Endothelial cell (in vitro differentiated cells): ENCODE results near the gene SELENOF. TPM values are rescaled to one million over a fixed set of nuclear protein-coding genes. Genes with fewer than 3 reads are reported as not detected.
"Not testable (repeated sequence)": the region's sequence is repeated elsewhere in the genome, so short reads cannot be mapped to it uniquely, and the experiment has no call there.

Experiments
- DNase-seq: peaks from one replicate; pipeline ENCODE4 v3.0.0; 2021; ENCODE audit warnings: low spot score
- H3K27ac Mint-ChIP-seq: one replicate; pipeline ENCODE4 v1.8.0; 2021; ENCODE audit warnings: mixed read lengths, inconsistent platforms; ENCODE audit not compliant: unreplicated experiment
- H3K27me3 Mint-ChIP-seq: one replicate; pipeline ENCODE4 v1.8.0; 2021; ENCODE audit warnings: mild to moderate bottlenecking, moderate library complexity, mixed read lengths, inconsistent platforms; ENCODE audit not compliant: unreplicated experiment
- H3K36me3 Mint-ChIP-seq: one replicate; pipeline ENCODE4 v1.8.0; 2021; ENCODE audit warnings: mild to moderate bottlenecking, low read depth, mixed read lengths, inconsistent platforms; ENCODE audit not compliant: unreplicated experiment
- H3K4me1 Mint-ChIP-seq: one replicate; pipeline ENCODE4 v1.8.0; 2021; ENCODE audit warnings: mild to moderate bottlenecking, mixed read lengths, inconsistent platforms; ENCODE audit not compliant: unreplicated experiment
- H3K4me3 Mint-ChIP-seq: one replicate; pipeline ENCODE4 v1.8.0; 2021; ENCODE audit warnings: mild to moderate bottlenecking, mixed read lengths, inconsistent platforms; ENCODE audit not compliant: unreplicated experiment
- H3K9me3 Mint-ChIP-seq: one replicate; pipeline ENCODE4 v1.8.0; 2021; ENCODE audit warnings: mixed read lengths, inconsistent platforms; ENCODE audit not compliant: unreplicated experiment
- total RNA-seq: library from RNA; stranded (reverse); fragmentation: NEBNext Ultra II Directional; extraction: Animal tissue kit (Norgen Biotek cat#: 25700); gene quantifications from one replicate; pipeline ENCODE4 v1.2.1, GENCODE V29; 2021; ENCODE audit not compliant: unreplicated experiment
- TF ChIP-seq, protein P1 (sequence below): fragments of 200-600 bp; sonication (generic); IDR thresholded peaks from one replicate; pipeline ENCODE4 v1.5.0; 2021; ENCODE audit warnings: antibody characterized with exemption; ENCODE audit not compliant: unreplicated experiment

Gene SELENOF
- total RNA-seq, 1 donor from 2014 or later, result 131 TPM

DNA sequence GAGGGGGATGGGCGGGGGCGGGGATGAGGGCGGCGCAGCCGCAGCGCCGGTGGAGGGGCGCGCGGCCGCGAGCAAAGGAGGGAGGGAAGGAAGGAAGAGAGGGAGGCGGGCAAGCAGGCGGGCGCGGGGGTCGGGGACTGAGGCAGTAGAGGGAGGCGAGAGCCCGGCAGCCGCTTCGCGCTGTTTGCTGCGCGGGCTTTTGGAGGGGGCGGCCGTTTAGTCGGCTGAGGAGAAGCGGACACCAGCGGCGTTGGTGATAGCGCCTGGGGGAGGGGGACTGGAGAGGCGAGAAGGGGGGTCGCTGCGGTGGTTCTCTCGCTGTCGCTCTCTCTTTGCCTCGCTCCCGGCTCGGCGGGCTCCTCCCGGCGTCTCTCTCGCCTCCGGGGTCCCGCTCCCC is 673 bp upstream of the SELENOF start, which contains the start of gene HS2ST1:
Gene HS2ST1 (plus strand): TSS at position 35 of the 397 bp plus-strand sequence.
- peaks cover 14% of the 10 kb centered on the region for H3K36me3 Mint-ChIP-seq

DNA sequence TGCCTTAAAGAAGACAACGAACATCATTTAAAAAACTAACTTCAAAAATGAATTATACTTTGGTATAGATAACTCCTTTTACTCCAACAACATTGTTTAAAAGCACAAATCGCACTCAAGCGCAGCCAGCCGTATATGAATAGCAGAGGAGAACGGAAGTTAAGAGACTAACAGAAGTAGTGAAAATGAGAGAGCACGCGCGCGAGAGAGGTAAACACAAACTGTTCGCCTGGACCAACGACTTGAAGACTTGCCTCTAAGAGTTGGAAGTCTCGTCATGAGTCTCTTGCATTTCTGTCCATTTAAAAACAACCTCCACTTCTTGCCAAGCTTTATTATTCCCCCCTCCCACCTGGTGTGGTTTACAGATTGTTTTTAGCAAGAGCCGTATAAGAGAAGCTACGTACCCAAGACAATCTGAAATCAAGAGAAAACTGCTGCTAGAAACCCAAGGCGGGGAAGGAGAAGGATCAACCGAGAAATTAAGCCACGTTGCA is 479 bp downstream of the SELENOF start:
- Mint-ChIP-seq H3K27ac (no peak overlapping the region), H3K9me3 (no peaks in the 10 kb centered on the region), H3K4me3 (no peak overlapping the region), H3K4me1 (peaks cover 18% of the 10 kb centered on the region), H3K36me3 (peaks cover 19% of the 10 kb centered on the region), H3K27me3 (peaks cover 5% of the 10 kb centered on the region)
- TF ChIP-seq, protein P1, sequence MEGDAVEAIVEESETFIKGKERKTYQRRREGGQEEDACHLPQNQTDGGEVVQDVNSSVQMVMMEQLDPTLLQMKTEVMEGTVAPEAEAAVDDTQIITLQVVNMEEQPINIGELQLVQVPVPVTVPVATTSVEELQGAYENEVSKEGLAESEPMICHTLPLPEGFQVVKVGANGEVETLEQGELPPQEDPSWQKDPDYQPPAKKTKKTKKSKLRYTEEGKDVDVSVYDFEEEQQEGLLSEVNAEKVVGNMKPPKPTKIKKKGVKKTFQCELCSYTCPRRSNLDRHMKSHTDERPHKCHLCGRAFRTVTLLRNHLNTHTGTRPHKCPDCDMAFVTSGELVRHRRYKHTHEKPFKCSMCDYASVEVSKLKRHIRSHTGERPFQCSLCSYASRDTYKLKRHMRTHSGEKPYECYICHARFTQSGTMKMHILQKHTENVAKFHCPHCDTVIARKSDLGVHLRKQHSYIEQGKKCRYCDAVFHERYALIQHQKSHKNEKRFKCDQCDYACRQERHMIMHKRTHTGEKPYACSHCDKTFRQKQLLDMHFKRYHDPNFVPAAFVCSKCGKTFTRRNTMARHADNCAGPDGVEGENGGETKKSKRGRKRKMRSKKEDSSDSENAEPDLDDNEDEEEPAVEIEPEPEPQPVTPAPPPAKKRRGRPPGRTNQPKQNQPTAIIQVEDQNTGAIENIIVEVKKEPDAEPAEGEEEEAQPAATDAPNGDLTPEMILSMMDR, result no peak
- DNase-seq, result peak; percentile 11

More for the DNA sequence above, 673 bp upstream of the SELENOF start, which contains the start of gene HS2ST1:
- DNase-seq, result no peak
- TF ChIP-seq, protein P1, result no peak
- peaks cover 5% of the 10 kb centered on the region for H3K27me3 Mint-ChIP-seq
- no peak within 1 kb of the TSS for H3K4me3 Mint-ChIP-seq
- no peak within 1 kb of the TSS for H3K27ac Mint-ChIP-seq
- H3K9me3 Mint-ChIP-seq, result no peaks in the 10 kb centered on the region
- peaks cover 18% of the 10 kb centered on the region for H3K4me1 Mint-ChIP-seq

DNA sequence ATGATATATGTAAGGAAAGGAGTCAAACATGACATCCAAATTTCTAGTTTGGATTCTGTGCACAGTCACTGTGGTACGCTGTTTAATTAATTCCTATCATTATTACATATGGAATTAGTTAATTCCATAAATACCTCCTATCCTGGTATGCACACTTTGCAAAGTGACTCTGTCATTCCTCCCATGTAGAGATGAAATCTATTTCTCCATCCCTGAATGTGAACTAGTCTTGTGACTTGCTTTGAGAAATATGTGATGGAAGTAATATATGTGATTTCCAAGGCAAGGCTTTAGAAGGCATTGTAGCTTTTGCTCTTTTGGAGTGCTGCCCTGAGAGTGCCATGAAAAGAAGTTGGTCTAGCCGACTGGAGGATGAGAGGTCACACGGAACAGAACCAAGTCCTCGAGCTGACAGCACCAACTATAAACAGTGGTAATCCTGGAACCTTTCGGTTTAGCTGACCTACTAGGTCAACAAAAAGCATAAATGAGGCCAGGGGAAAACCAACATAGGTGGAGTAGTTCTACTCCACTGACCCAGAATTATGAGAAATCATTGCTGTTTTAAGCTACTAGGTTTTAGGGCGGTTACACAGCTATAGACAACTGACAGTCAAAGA is 1.5 kb downstream of the SELENOF start:
- TF ChIP-seq, protein P1, result no peak
- DNase-seq, result no peak
- Mint-ChIP-seq H3K27ac (peak overlapping the region; percentile 32), H3K9me3 (no peaks in the 10 kb centered on the region), H3K4me3 (no peak overlapping the region), H3K27me3 (peaks cover 5% of the 10 kb centered on the region), H3K4me1 (peaks cover 18% of the 10 kb centered on the region), H3K36me3 (peaks cover 19% of the 10 kb centered on the region)

DNA sequence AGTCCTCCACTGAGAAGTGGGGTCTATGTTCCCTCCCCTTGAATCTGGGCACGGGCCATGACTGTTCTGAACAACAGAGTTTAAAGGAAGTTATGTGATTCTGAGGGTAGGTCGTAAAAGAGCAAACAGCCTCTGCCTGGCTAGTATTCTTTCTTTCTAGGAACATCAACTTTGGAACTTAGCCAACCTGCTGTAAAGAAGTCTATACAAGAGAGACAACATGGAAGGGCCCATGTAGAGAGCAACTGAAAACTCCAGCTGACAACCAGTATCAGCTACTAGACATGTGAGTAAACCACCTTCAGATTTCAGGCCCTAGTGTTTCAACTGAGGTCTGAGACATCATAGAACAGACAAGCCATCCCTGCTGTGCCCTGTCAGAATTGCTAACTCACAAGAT is 7.5 kb downstream of the SELENOF start:
- H3K4me3 Mint-ChIP-seq, result no peak overlapping the region
- H3K4me1 Mint-ChIP-seq, result peaks cover 8% of the 10 kb centered on the region
- no peak overlapping the region for H3K27ac Mint-ChIP-seq
- H3K36me3 Mint-ChIP-seq, result peaks cover 12% of the 10 kb centered on the region
- no peaks in the 10 kb centered on the region for H3K9me3 Mint-ChIP-seq
- no peak for DNase-seq
- H3K27me3 Mint-ChIP-seq, result no peaks in the 10 kb centered on the region
- TF ChIP-seq, protein P1, result no peak

DNA sequence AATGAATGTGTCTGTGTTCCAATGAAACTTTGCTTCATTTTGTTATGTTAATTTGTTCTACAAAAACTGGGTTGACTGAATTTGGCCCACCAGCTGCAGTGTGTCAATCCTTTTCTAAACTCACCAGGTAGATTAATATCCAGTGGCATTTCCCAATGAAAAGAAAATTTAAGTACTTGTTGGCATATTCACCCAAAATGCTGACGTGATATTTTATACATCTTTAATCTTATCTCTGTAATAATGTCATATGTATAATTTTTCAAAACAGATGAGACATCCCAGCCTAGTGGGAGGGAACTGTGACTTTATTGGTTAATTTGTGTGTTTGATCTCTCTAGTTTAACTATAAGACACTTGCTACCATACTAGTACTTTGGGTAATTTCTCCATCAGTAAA is 8.1 kb downstream of the SELENOF start:
- H3K27me3 Mint-ChIP-seq, result peaks cover under 1% of the 10 kb centered on the region
- H3K4me1 Mint-ChIP-seq, result peaks cover 2% of the 10 kb centered on the region
- peaks cover 14% of the 10 kb centered on the region for H3K36me3 Mint-ChIP-seq
- H3K4me3 Mint-ChIP-seq, result no peak overlapping the region
- H3K9me3 Mint-ChIP-seq, result no peaks in the 10 kb centered on the region
- no peak overlapping the region for H3K27ac Mint-ChIP-seq
- TF ChIP-seq, protein P1, result no peak
- DNase-seq, result no peak

DNA sequence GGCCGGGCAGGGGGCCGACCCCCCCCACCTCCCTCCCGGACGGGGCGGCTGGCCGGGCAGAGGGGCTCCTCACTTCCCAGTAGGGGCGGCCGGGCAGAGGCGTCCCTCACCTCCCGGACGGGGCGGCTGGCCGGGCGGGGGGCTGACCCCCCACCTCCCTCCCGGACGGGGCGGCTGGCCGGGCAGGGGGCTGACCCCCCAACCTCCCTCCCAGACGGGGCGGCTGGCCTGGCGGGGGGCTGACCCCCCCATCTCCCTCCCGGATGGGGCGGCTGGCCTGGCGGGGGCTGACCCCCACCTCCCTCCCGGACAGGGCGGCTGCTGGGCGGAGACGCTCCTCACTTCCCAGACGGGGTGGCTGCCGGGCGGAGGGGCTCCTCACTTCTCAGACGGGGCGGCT is 14.5 kb downstream of the SELENOF start:
- H3K36me3 Mint-ChIP-seq, result peaks cover 12% of the 10 kb centered on the region

More for the DNA sequence above, 14.5 kb downstream of the SELENOF start:
- H3K4me3 Mint-ChIP-seq, H3K9me3 Mint-ChIP-seq, H3K4me1 Mint-ChIP-seq, H3K27ac Mint-ChIP-seq, H3K27me3 Mint-ChIP-seq, DNase-seq: not testable (repeated sequence)
